Stimulated activated naive CD4-positive, alpha-beta T cell treated with Interleukin-2 at 50 U/mL for 16 hours (primary cell): ENCODE measurements around the gene TRAPPC14.

Experiments used
- DNase-seq: peaks from one replicate; lab custom pipeline; 2025; lab: John Stamatoyannopoulos, UW

TRAPPC14 gene

DNA sequence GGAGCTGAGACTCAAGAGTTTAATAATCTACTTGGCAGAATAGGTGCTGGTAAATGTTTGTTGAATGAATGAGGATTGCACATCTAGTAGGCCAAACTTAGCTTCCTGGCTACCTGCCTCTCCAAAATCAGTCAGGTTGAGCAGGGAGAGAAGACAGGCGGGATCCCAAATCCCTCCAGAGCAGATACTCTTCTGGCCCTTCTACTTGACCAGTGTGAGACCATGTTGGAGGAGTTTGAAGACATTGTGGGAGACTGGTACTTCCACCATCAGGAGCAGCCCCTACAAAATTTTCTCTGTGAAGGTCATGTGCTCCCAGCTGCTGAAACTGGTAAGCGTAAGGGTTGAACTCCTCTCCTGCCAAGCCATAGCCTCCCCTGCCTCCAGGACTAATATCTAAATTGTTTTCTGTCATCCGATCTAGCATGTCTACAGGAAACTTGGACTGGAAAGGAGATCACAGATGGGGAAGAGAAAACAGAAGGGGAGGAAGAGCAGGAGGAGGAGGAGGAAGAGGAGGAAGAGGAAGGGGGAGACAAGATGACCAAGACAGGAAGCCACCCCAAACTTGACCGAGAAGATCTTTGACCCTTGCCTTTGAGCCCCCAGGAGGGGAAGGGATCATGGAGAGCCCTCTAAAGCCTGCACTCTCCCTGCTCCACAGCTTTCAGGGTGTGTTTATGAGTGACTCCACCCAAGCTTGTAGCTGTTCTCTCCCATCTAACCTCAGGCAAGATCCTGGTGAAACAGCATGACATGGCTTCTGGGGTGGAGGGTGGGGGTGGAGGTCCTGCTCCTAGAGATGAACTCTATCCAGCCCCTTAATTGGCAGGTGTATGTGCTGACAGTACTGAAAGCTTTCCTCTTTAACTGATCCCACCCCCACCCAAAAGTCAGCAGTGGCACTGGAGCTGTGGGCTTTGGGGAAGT is 34.0 kb downstream of the TRAPPC14 start:
- DNase-seq: no peak

DNA sequence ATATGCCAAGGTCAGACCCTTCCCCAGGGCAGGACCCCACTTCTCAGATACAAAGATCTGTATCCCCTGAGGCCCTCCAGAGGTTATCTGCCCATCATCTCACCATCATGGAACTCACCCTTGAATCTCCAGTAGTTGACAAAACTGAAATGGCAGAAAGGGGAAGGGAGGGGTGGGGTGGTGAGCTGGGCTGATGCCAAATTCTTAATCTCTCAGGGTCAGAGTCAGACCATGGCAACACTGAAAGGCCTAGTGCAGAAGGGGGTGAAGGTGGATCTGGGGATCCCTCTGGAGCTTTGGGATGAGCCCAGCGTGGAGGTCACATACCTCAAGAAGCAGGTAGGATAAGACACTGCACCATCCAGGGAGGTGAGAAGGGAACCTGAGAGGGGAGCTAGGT is 36.0 kb downstream of the TRAPPC14 start:
- no peak for DNase-seq

DNA sequence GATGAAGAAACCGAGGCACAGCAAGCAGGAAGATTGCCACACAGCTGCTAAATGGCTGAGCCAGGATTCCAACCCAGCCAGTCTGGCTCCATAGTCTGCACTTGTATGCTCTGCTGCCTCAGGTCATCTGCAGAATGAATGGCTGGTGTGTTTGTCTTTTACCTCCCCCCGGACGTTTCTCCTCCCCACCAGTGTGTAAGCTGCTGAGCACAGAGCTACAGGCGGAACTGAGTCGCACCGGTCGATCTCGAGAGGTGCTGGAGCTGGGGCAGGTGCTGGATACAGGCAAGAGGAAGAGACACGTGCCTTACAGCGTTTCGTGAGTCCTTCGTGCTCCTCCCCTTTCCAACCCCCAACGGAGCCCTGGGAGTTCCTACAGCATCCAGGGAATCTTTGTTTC is 36.5 kb downstream of the TRAPPC14 start:
- no peak for DNase-seq

DNA sequence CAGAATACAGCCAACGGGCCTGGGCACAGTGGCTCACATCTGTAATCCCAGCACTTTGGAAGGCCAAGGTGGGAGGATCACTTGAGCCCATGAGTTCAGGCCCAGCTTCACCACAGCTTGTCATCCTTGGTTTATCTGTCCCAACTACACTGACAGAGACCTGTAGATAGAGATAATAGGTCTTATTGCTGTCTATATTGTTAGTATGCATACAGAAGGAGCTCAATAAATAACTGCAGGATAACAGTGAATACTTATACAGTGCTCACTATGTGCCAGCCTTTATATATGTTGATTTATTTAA is 37.8 kb downstream of the TRAPPC14 start:
- DNase-seq: no peak

DNA sequence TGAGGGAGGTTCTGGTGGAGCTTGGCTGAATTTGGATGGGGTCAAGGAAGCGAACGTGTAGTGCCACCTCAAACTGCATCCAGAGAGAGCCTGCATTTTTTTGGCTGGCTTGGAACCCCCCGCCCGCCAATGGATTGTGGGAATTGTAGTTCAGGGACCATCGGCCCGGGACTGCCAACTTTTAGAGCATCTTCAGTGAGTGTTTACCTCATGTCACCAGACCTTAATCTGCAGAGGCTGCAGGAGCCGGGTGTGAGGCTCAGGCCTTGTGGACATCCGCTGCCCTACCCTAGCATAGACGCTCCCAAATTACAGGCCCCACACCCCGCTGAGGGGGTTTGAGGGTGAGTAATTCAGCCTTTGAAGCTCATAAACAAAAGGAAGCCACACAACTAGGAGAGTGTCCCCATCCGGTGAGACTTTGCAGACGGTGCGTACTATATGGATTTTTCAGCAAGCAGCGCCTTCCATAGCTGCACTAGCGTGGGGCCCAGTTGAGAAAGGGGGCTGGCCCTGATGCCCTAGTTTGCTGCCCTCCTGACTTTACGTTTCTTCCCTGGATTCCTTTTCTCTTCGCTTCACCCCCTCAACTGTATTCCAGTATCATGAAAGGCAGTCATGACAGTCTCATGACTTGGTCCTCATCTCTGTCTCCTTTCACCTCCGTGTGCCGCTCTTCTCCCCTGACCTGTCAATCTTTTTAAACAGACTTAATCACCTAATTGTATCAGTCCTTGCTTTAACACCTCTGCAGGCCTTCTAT is 38.4 kb downstream of the TRAPPC14 start:
- peak; percentile 72 for DNase-seq

DNA sequence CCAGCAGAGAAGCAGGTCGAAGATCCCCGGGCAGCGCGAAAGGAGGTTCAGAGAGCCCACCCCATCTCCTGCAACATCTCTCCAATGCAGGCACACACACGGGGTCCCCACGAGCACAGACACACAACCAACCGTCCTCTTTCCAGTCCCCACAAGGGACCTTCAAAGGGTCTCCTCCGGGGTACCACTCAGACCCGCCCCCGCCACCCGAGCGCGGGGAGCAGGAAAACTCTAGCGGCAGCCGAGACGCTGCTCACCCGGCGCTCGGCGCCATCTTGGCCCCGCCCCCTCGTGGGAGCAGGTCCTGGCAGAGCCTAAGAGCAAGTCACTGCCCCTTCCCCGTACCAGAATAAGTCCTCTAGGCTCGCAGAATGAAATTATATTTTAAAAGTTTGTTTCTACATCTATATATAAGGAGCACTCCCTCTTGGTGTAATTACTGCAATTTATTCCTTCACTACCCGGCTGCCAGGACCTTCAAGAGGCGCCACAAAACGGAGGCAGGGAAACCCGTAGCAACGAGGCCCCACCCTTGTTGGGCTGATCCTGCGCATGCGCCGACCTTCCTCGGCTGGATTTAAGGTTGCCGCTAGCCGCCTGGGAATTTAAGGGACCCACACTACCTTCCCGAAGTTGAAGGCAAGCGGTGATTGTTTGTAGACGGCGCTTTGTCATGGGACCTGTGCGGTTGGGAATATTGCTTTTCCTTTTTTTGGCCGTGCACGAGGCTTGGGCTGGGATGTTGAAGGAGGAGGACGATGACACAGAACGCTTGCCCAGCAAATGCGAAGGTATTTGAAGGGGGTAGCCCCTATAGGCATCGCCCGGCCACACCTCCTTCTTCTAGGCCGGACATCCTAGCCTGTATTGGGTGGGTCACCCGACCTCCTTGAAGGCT is 39.2 kb downstream of the TRAPPC14 start, which contains the start of the genes CNPY4 and TAF6:
Gene CNPY4 (plus strand): TSS at position 563 of the 898 bp plus-strand sequence. CDS start 111 bp downstream, at position 674.
Gene TAF6 (minus strand): TSS at position 287 of the 898 bp plus-strand sequence. CDS start 5,149 bp downstream, outside the sequence.
- DNase-seq: peak; percentile 93

DNA sequence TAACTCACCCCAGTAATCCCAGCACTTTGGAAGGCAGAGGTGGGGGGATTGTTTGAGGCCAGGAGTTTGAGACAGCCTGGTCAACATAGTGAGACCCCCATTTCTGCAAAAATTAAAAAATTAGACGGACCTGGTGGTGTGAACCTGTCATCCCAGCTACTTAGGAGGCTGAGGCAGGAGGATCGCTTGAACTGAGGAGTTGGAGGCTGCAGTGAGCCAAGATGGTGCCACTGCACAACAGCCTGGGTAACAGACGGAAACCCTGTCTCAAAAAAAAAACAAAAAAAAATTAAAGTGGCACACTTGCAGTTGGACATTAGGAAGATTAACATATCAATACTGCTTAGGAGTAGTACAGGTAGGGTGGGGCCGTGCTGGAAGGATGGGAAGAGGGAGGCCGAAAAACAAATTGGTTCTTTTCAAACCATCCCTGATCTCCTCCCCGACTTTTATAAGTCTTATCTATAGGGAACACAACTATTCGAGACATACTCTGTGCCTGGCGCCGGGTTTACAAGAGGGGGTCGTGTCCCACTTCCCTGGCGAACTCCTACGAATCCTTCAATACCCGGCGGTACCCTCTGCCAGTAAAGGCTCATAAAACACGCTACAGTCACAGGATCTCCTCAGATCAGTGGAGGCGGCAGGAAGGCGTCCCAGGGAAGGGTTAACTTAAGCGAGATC is 40.0 kb downstream of the TRAPPC14 start:
- no peak for DNase-seq

DNA sequence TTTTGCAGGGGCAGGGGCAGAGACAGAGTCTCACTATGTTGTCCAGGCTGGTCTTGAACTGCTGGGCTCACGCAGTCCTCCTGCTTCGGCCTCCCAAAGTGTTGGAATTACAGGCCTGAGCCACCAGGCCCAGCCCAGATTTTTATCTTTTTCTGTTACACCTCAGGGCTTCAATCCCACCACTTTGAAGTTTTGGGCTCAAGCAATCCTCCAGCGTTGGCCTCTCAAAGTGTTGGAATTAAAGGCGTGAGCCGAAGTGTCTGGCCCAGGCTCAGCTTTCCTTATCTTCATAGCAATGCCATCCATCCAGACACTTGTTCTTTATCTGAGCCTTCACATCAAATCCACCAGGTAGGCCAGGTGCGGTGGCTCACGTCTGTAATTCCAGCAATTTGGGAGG is 43.5 kb downstream of the TRAPPC14 start:
- no peak for DNase-seq

DNA sequence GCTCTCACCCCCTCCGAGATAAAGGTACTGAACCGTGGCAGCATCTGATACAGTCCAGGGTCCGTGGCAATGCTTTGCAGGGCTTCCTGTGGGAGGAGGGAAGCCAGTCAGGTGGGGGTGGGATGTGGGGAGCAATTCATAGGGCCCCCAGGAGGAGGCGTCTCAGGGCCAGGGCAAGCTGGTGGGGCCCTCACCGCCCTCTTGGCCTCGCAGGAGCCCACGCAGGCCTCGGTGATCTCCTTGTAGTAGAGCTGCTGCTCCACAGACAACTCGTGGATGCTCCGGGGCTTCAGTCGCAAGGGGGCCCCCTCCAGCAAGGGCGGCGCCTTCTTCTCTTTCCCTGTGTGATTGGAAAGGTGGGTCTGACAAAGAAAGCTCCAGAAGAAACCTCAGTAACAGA is 46.6 kb downstream of the TRAPPC14 start:
- no peak for DNase-seq

DNA sequence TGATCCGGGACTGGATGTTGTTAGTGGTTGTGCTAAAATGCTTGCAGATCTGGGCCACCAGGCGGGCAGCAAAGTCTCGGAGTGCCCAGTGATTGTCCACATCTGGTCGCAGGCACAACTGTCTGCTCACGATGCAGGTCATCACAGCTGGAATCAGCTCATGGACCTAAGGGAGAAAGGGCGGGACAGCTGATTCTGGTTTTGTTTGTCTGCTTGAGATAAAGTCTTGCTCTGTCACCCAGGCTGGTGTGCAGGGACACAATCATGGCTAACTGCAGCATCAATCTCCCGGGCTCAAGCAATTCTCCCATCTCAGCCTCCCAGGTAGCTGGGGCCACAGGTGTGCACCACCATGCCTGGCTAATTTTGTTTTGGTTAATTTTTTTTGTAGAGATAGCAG is 47.4 kb downstream of the TRAPPC14 start:
- DNase-seq: no peak

DNA sequence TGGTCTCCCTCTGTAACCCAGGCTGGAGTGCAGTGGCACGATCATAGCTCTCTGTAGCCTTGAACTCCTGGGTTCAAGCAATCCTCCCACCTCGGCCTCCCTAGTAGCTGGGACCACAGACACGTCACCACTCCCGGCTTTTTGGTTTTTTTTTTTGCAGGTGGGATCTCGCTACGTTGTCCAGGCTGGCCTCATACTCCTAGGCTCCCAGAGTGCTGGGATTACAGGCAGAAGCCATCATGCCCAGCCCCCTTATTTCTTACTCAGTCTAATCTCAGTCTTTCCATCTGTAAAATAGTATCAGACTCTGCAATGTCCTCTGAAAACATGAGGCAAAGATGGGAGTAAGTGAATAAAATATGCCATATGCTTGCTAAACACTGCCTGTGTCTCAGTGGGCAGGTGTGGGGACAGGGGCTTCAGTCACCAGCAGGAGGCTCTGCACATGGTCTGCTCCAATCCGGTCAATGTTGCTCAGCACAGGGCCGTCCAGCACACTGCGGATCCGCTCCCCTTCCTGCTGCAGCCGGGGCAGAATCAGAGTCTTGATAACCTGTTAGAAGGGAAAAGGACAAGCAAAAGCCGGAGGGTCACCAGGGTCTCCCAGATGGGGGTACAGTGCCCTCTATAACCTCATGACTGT is 48.9 kb downstream of the TRAPPC14 start:
- DNase-seq: no peak

DNA sequence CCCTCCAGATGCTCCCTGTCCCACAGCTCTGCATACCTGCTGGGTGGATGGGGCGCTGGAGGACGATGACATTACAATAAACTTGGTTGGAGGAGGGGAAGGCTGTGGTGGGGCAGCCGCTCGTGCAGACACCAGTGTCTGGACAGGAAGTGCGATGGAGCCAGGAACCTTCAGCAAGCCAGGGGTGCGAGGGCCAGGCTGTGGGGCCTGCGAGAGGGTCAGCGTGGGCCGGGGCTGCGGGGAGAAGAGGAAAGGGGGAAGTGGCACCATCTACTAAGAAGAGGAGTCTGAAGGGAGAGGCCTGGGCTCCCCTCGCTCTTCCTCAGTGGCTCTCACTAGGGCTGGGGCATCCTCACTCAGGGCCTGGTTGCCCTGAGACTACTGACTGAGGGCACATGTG is 50.6 kb downstream of the TRAPPC14 start:
- DNase-seq: no peak

DNA sequence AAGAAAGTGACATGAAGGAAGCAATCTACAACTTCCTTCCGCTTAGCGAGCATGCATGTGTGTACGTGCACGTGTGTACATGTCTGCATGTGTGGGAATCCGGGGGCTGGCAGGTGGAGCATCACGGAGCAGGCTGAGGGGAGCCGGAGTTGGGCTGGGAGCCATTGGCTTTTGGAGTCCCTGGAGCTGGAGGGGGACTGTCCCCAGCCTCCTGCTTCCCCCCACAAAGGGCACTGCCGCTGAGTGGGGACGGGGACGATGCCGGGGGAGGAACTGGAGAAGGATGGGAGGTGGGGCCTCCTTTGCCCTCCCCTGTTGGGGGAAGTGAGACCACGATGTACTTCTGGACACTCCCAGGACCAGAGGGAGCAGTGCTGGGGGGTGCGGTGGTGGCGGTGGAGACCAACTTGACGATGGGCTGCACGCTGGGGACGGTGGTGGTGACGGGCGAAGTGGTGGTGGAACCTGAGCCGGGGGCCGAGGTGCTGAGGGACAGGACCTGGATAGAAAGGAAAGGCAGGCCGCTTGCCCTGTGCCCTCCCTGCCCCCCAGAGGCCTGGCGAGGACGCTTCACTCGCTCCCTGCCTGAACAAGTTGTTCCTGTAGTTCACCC is 51.3 kb downstream of the TRAPPC14 start:
- DNase-seq: no peak

DNA sequence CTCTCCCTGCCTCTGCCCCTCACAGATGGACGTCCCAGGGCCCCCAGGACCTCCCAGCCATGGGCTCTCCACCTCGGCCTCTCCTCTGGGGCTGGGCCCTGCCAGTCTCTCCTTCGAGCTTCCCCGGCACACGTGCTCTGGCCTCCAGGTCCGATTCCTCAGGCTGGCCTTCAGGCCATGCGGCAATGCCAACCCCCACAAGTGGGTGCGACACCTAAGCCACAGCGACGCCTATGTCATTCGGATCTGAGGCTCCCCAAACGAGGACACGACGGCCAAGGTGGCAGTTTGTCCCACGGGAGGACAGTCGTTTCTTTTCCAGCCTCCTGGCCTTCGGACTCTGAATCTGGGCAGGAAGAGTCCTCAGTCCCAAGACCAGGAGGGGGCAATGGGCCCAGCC is 51.9 kb downstream of the TRAPPC14 start:
- DNase-seq: no peak

DNA sequence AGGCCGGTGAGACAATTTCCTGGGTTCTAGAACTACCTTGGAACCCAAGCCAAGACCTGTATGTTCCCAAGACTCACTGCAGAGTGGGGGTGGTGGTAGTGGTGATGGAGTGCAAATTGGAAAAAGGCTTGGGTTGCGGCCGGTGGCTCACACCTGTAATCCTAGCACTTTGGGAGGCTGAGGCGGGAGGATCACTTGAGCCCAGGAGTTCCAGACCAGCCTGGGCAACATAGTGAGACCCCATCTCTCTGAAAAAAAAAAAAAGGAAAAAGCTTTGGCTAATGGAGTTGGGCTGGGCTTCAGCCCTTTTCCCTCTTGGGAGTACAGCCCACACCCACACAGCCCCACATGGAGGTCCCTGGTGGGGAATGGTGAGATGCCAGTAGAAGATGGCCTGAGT is 53.0 kb downstream of the TRAPPC14 start:
- no peak for DNase-seq
